ENCODE measurements around the gene ERMP1. TPM values are rescaled to one million over a fixed set of nuclear protein-coding genes. Genes with fewer than 3 reads are reported as not detected.

ERMP1 gene
- total RNA-seq, 1 donor from 2014 or later: 4.2 TPM

- H3K27me3 Mint-ChIP-seq (ENCODE audit: unreplicated experiment): peaks cover 3% of the 10 kb centered on the region
- no peak overlapping the region for H3K4me3 Mint-ChIP-seq (ENCODE audit: unreplicated experiment)
- no peak for TF ChIP-seq CTCF (IDR thresholded peaks at IDR 0.05; ENCODE audit: partially characterized antibody, unreplicated experiment)
- no peak overlapping the region for H3K27ac Mint-ChIP-seq (ENCODE audit: unreplicated experiment)
- no peaks in the 10 kb centered on the region for H3K9me3 Mint-ChIP-seq (ENCODE audit: unreplicated experiment)
- H3K36me3 Mint-ChIP-seq (ENCODE audit: unreplicated experiment): no peaks in the 10 kb centered on the region
- DNase-seq: no peak
- no peaks in the 10 kb centered on the region for H3K4me1 Mint-ChIP-seq (ENCODE audit: low read depth, unreplicated experiment)
These were observed 41.1 kb upstream of the ERMP1 start for GRCh38 chr9:5874048-5874447.

GRCh38 chr9:5873439-5873838 is 40.5 kb upstream of the ERMP1 start:
- H3K4me3 Mint-ChIP-seq (ENCODE audit: unreplicated experiment): no peak overlapping the region
- H3K4me1 Mint-ChIP-seq (ENCODE audit: low read depth, unreplicated experiment): no peaks in the 10 kb centered on the region
- no peaks in the 10 kb centered on the region for H3K9me3 Mint-ChIP-seq (ENCODE audit: unreplicated experiment)
- no peak for TF ChIP-seq CTCF (IDR thresholded peaks at IDR 0.05; ENCODE audit: partially characterized antibody, unreplicated experiment)
- DNase-seq: no peak
- H3K27ac Mint-ChIP-seq (ENCODE audit: unreplicated experiment): no peak overlapping the region
- H3K27me3 Mint-ChIP-seq (ENCODE audit: unreplicated experiment): peaks cover 3% of the 10 kb centered on the region
- no peaks in the 10 kb centered on the region for H3K36me3 Mint-ChIP-seq (ENCODE audit: unreplicated experiment)

DNA sequence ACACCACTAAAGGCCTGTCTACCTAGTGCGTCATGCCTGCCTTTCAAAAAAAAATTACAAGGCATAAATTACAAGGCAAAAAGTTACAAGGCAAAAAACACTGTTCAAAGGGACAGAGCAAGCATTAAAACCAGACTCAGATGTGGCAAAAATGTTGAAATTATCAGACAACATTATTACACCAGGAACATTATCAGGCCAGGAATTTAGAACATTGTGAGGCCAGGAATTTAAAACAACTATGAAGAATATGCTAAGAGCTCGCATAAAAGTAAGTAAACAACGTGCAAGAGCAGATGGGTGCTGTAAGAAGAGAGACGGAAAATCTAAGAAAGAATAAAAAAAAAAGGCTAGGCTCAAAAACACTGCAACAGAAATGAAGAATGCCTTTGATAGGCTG is 39.6 kb upstream of the ERMP1 start:
- Mint-ChIP-seq H3K4me1 (ENCODE audit: low read depth, unreplicated experiment) (no peaks in the 10 kb centered on the region), H3K9me3 (ENCODE audit: unreplicated experiment) (no peaks in the 10 kb centered on the region), H3K27me3 (ENCODE audit: unreplicated experiment) (peaks cover 3% of the 10 kb centered on the region), H3K27ac (ENCODE audit: unreplicated experiment) (no peak overlapping the region), H3K36me3 (ENCODE audit: unreplicated experiment) (no peaks in the 10 kb centered on the region), H3K4me3 (ENCODE audit: unreplicated experiment) (no peak overlapping the region)
- no peak for DNase-seq
- TF ChIP-seq CTCF (IDR thresholded peaks at IDR 0.05; ENCODE audit: partially characterized antibody, unreplicated experiment): no peak

GRCh38 chr9:5871785-5872184 is 38.9 kb upstream of the ERMP1 start:
- Mint-ChIP-seq H3K36me3 (ENCODE audit: unreplicated experiment) (no peaks in the 10 kb centered on the region), H3K27me3 (ENCODE audit: unreplicated experiment) (peaks cover 3% of the 10 kb centered on the region), H3K4me1 (ENCODE audit: low read depth, unreplicated experiment) (no peaks in the 10 kb centered on the region), H3K27ac (ENCODE audit: unreplicated experiment) (no peak overlapping the region), H3K4me3 (ENCODE audit: unreplicated experiment) (no peak overlapping the region), H3K9me3 (ENCODE audit: unreplicated experiment) (no peaks in the 10 kb centered on the region)
- TF ChIP-seq CTCF (IDR thresholded peaks at IDR 0.05; ENCODE audit: partially characterized antibody, unreplicated experiment): no peak
- DNase-seq: no peak

- H3K27ac Mint-ChIP-seq (ENCODE audit: unreplicated experiment): no peak overlapping the region
- no peak overlapping the region for H3K4me3 Mint-ChIP-seq (ENCODE audit: unreplicated experiment)
- H3K4me1 Mint-ChIP-seq (ENCODE audit: low read depth, unreplicated experiment): no peaks in the 10 kb centered on the region
- H3K9me3 Mint-ChIP-seq (ENCODE audit: unreplicated experiment): peaks cover 1% of the 10 kb centered on the region
- H3K36me3 Mint-ChIP-seq (ENCODE audit: unreplicated experiment): no peaks in the 10 kb centered on the region
- no peak for DNase-seq
- peaks cover 3% of the 10 kb centered on the region for H3K27me3 Mint-ChIP-seq (ENCODE audit: unreplicated experiment)
- no peak for TF ChIP-seq CTCF (IDR thresholded peaks at IDR 0.05; ENCODE audit: partially characterized antibody, unreplicated experiment)
These were observed 37.8 kb upstream of the ERMP1 start for GRCh38 chr9:5870691-5871090.

Measured in glutamatergic neuron (in vitro differentiated cells).